Activated CD8-positive, alpha-beta memory T cell treated with anti-CD3 and anti-CD28 coated beads for 36 hours (primary cell): Measurements from ENCODE around the gene UMODL1. TPM values are rescaled to one million over a fixed set of nuclear protein-coding genes. Genes with fewer than 3 reads are reported as not detected.

Experiments used
- CTCF ChIA-PET: fragments of 350-600 bp; sonication (Branson Sonifier 250); formaldehyde crosslinking; loops from one replicate; lab custom pipeline; 2021; ENCODE audit warnings: antibody characterized with exemption; lab: Charles Lee
- POLR2A ChIA-PET: fragments of 350-600 bp; sonication (Branson Sonifier 250); formaldehyde crosslinking; loops from one replicate; lab custom pipeline; 2021; ENCODE audit warnings: antibody characterized with exemption; lab: Charles Lee
- total RNA-seq, 2 experiments: library from RNA; stranded (reverse); gene quantifications; one replicate each; pipeline ENCODE4 v1.2.3, GENCODE V29; 2021

Gene UMODL1, protein sequence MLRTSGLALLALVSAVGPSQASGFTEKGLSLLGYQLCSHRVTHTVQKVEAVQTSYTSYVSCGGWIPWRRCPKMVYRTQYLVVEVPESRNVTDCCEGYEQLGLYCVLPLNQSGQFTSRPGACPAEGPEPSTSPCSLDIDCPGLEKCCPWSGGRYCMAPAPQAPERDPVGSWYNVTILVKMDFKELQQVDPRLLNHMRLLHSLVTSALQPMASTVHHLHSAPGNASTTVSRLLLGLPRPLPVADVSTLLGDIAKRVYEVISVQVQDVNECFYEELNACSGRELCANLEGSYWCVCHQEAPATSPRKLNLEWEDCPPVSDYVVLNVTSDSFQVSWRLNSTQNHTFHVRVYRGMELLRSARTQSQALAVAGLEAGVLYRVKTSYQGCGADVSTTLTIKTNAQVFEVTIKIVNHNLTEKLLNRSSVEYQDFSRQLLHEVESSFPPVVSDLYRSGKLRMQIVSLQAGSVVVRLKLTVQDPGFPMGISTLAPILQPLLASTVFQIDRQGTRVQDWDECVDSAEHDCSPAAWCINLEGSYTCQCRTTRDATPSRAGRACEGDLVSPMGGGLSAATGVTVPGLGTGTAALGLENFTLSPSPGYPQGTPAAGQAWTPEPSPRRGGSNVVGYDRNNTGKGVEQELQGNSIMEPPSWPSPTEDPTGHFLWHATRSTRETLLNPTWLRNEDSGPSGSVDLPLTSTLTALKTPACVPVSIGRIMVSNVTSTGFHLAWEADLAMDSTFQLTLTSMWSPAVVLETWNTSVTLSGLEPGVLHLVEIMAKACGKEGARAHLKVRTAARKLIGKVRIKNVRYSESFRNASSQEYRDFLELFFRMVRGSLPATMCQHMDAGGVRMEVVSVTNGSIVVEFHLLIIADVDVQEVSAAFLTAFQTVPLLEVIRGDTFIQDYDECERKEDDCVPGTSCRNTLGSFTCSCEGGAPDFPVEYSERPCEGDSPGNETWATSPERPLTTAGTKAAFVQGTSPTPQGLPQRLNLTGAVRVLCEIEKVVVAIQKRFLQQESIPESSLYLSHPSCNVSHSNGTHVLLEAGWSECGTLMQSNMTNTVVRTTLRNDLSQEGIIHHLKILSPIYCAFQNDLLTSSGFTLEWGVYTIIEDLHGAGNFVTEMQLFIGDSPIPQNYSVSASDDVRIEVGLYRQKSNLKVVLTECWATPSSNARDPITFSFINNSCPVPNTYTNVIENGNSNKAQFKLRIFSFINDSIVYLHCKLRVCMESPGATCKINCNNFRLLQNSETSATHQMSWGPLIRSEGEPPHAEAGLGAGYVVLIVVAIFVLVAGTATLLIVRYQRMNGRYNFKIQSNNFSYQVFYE
- total RNA-seq = not detected

DNA sequence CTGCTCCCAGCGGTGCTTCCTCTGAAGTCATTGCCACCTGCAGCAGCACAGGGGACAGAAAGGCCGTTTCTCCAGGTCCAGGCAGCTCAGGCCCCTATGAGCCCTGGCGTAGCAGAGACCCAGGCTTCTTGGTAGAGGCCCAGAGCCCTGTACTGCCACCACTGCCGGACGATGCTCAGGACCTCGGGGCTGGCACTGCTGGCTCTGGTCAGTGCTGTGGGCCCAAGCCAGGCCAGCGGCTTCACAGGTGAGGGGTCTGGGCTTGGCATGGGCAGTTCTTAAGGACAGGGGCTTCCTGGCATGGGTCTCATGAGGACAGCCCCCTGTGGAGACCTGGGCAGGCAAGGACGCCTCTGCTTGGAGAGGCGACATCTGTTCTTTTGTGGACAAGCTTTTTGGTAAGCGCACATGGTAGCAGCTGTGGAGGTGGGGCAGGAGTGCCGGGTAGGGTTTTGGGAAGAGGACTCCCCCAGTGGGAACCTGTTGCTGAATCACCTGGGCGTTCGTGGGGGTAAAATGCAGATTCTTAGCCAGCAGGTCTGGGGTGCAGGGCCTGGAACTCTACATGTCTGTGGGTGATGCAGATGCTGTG is at the start of gene UMODL1:
Gene UMODL1 (plus strand): TSS at position 172 of the 592 bp plus-strand sequence. CDS start 0 bp downstream, at position 172.
- CTCF ChIA-PET = no interaction called here
- POLR2A ChIA-PET = no interaction called here

DNA sequence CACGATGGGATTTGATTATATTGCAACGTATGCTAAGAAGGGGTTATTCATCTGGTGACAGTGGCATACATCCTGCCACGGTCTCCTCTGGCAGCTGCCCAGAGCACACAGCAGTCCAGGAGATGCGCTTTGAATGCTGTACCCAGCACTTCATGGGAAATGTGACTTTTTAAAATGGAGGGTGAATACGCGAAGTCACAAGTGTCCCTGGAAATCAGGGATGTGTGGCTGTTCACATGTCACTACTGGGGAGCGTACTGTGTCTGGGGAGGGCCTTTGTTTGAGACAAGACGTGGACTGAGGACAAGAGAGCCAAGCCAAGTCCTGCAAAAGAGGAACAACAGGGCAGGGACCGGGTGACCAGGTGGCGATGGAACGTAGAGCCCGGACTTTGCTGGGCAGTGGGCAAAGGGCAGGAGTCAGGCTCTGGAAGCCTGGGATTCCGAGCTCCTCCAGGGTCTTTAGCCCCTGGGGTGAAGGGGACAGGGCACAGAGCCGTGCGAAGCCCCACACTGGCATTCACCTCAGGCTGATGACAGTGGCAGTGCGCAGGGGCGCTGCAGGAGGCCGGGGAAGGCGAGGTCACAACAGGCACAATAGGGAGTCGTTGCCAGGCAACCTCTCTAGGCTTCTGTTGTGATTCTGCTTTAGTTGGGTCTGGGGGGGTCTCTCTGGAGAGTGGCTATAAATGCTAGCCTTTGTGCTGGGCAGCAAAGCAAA is 49.6 kb upstream of the UMODL1 start:
- POLR2A ChIA-PET = no interaction called here
- CTCF ChIA-PET = no interaction called here

DNA sequence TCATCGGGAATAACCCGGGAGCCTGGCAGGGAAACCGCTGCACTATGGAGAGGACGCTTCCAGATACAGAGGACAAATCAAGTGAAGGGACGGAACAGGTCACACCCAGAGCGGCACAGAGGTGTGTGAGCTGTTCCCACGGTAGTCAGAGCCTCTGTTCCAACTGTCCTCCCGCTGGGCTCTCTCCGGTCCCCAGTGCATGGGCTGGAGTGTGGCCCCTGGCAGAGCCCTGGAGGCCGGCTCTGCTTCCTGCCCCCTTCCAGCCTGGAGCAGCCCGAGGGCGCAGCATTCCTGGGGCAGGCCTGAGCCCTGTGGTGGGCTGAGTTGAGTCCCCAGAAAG is 49.1 kb upstream of the UMODL1 start:
- POLR2A ChIA-PET = no interaction called here
- CTCF ChIA-PET = no interaction called here

DNA sequence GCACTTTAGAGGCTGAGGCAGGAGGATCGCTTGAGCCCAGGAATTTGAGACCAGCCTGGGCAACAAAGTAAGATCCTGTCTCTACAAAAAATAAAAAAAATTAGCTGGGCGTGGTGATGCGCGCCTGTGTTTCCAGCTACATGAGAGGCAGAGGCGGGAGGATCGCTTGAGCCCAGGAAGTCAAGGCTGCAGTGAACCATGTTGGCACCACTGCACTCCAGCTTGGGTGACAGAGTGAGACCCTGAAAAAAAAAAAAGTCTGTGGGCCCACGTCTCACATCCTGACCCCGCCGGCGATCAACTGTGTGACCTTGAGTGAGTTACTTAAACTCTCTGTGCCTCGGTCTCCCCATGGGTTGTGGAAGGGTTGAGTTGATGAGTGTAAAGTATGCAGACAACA is 48.2 kb upstream of the UMODL1 start:
- ChIA-PET CTCF (no interaction called here), POLR2A (no interaction called here)

DNA sequence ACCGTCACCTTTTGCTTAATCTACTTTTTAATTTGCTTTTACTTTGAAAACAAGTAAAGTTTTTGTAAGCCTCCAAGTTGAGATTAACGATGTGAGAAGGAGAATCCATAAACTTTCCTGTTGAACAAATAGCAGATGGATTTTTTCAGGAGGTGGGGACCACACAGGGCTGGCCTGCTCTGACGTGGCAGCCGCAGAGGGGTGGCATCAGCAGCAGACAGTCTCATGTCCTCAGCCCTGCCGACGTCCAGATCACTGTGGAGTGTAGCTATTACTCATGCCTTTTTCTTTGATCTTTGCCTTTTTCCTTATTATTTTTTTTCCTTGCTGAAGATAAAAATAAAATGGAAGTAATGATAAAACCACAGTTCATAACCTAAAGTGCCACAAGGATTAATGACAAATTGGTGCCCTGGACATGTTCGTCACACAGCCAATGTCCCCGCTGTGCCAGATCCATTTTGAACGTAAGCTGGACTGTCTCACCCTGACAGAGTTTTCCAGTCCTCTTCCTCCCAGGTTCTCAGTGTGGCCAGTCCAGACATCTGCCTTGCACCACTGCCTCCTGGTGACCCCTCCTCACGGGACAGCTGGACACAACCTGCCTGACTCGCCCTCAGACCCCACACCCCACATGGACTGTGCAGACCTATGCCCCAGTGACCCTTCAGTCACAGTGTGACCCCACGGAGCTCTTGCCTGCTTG is 45.6 kb upstream of the UMODL1 start:
- CTCF ChIA-PET = no interaction called here
- POLR2A ChIA-PET = no interaction called here

DNA sequence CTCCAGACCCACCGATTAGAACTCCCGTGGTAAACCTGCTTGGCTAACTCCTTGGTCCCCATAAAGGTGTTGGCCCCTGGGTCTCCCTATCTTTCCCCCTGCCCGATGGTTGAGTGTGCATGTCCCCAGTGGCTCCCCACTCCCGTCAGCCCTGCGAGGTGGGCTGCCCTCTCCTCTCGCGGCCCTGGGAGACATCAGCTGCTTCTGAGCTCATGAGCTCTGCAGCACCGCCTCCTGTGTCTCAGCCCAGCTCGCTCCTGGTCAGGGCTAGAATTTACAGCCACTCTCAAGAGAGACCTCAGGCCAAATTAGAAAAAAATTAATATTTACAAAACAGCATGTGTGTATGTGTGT is 45.1 kb upstream of the UMODL1 start:
- POLR2A ChIA-PET = no interaction called here
- CTCF ChIA-PET = no interaction called here

DNA sequence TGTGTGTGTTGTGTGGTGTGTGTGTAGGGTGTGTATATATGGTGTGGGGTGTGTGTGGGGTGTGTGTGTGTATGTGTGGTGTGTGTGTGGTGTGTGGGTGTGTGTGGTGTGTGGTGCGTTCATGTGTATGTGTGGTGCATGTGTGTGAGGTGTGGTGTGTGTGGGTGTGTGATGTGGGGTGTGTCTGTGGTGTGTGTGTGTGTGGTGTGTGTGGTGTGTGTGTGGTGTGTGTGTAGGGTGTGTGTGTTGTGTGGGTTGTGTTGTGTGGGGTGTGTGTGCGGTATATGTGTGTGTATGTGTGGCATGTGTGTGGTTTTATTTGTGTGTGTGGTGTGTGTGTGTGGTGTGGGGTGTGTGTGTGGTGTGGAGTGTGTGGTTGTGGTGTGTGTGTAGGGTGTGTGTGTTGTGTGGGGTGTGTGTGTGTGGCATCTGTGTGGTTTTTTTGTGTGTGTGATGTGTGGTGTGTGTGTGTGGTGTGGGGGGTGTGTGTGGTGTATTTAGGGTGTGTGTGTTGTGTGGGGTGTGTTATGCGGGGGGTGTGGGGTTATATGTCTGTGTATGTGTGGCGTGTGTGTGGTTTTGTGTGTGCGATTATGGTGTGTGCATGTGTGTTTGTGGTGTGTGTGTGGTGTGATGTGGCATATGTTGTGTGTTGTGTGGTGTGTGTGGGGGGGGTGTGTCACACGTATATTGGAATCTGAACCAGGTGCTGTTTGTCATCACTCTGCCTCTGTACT is 43.9 kb upstream of the UMODL1 start:
- ChIA-PET POLR2A (no interaction called here), CTCF (no interaction called here)

DNA sequence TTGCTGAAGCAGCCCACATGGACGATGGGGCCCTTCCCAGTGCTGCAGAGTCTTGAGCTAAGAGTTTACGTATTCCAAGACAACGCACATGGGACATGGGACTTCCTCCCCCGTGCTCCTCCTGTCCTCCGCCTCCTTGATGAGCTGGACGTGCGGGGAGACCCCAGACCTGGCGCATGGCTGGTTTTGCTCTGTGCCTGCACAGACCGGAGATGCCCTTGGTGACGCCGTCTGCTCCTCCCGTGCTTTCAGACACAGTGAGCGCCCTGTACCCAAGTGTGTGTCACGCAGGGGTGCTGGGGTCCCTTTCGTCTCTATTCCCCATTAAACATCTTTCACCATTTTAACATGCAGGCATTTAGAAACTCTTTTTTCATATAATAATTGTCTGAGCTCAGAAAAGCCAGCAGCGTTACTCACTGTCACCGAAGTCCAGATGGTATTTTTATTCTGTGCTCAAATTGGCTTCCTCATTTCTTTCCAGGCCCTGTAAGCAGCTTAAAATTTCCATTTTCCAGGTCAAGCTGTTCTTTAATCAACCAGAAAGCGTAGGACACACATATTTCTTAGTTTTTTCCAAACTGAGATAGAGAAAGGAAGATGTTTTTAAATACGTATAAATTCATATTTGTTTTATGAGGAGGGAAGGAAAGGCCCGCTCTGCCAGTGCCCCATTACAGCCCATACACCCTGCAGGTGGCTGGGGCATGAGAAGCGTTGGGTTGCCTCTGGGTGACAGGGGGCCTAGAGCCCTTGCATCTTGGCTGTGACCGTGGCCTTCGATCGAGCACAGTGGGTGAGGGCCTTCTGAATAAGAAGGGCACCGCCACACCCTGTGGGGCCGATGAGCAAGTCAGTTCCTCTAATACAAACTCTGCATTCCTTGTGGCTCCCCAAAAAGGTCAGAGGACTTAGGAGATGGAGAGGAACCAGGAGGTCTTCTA is 43.0 kb upstream of the UMODL1 start:
- CTCF ChIA-PET = interaction anchor here (0.6 kb wide), 1 partner anchor 20 kb away, joined by 3 read pairs; no protein-coding TSS in a partner anchor
- POLR2A ChIA-PET = no interaction called here

DNA sequence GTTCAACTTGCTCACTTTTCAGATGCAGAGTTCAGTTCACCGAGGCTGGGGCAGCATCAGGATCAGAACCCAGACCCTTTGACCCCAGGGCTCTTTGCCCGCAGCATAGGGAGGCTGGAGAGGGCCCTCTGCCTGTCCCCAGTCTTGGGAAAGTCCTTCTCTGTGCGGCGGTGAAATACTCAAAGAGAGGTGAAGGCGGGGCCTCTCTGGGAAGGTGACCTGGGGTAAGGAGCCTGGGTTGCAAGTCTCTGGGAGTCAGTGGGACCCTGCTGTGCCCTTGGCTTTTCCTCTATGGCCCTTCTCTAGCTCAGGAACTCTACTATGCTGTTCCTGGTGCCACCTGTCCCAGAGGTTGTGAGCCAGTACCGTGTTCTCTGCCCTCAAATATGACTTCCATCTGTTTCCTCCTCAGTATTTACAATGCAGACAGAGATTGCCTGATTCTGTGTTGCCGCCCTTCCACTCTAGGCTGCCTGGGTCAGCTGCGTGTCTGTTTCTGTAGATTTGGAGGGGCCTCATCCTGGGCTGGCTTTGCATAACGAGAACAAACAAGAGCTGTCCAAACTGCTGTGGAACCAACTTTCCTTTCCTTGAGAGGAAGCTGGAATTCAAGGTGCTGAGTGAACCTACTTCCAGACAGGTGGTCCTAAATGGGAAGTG is 42.2 kb upstream of the UMODL1 start:
- ChIA-PET POLR2A (no interaction called here), CTCF (interaction anchor here (0.6 kb wide), 1 partner anchor 21 kb away, joined by 3 read pairs; no protein-coding TSS in a partner anchor)

DNA sequence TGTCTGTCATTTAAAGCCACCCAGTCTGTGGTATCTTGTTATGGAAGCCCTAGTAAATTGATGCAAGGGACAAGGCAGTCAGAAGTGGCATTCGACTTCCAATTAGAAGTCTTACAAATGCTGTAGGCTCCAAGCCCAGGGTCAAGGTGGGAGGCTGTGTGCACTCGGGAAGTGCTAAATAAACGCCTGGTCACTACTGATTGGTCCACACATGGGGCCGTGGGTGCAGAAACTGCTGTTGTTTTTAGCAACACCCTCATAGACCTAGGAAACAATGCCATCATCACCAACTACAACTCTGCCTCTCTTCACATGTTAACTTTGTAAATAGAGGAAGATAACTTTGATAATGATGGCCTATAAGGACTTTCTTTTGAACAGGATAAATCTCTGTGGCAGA is 40.8 kb upstream of the UMODL1 start:
- ChIA-PET POLR2A (no interaction called here), CTCF (no interaction called here)

DNA sequence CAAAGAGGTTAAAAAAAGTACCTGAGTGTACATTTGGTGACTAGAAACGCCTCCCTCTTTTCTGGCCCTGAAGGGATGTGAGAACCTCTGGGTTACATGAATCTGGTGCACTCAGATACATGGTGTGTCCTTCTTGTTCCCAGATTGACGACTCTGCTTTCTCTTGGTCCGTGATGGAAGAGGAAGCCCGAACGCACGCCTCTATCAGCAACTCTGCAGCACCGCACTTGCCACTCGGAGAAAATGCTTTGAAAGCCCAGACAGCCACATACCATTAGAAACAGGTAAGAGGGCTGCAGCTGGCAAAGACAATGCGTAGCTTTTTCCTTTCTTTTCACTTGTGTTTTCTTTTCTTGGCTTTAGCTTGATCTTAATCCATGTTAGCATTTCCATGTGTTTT is 39.9 kb upstream of the UMODL1 start:
- POLR2A ChIA-PET = no interaction called here
- CTCF ChIA-PET = no interaction called here

DNA sequence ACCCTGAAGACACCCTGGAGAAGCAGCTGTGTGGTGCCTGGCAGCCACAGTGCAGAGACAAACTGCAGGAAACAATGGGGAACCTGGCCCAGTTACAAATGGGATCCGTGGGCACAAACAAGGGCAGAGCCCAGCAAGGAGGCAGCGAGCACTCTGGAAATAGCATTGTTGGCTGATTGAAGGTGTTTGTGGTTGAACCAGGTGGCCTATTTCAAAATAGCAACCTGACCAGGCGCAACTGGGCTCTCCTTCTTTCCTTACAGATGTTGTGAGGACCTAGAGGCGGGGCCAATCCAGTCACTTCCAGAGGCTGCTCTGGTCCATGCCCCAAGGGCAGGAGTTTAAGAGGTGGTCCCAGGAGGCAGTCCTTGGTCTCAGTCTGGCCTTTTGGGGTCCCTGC is 39.3 kb upstream of the UMODL1 start:
- ChIA-PET POLR2A (no interaction called here), CTCF (no interaction called here)

DNA sequence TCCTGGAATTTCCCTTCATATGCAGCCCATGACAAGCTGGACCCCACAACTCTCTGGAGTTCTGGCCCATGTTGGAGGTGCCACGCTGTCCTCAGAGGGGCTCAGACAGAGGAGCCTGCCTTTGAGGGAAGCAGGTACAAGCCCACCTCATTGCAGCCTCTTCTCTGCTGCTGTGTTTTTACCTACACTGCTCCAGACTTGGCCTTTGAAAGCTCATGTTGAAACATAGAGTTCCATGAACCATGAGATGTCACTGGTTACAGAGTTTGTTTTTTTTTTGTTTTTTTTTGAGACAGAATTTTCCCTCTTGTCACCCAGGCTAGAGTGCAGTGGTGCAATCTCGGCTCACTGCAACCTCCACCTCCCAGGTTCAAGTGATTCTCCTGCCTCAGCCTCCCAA is 38.9 kb upstream of the UMODL1 start:
- CTCF ChIA-PET = no interaction called here
- POLR2A ChIA-PET = no interaction called here

DNA sequence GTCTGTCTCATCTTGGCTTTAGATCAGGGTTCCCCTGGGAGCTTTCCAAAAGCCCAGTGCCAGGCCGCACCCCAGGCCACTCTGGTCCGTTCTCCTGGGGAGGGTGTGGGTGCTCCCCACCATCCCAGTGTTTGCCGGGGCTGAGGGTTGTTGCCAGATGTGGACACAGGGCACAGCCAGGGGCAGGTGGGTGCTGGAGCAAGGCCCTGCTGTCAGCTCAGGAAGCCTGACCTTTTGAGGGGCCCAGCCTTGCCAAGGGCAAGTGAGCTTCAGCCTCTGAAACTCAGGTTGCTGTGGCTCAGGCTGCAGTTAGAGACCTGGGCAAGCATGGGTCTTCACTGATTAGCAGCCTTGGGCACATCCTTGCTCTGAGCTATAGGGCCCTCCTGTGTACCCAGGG is 38.1 kb upstream of the UMODL1 start:
- ChIA-PET POLR2A (no interaction called here), CTCF (no interaction called here)

DNA sequence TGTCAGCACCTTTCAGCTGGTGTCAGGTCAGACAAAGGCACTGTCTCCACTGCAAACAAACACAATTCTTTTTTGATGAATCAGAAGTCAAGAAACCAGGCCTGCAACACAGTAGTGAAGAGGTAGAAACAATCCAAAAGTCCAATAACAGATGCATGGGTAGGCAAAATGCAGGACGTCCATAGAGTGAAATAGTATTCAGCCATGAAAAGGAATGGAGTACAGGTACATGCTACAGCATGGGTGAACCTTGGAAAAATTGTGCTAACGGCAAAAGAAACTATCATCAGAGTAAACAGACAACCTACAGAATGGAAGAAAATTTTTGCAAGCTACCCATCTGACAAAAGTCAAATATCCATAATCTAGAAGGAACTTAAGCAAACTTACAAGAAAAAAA is 34.8 kb upstream of the UMODL1 start:
- POLR2A ChIA-PET = no interaction called here
- CTCF ChIA-PET = no interaction called here

DNA sequence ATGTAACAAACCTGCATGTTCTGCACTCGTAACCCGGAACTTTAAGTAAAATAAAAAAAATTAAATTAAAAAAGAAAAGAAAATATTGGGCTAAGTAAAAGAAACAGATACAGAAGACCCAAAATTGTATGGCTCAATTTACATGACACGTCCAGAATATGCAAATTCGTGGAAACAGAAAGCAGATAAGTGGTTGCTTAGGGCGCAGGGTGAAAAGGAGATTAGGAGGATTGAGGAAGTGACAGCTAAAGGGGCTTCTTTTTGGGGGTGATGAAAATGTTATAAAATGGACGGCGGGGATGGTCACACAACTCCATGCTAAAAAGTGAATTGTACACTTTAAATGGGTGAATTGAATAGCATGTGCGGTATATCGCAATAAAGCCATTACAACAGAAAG is 33.6 kb upstream of the UMODL1 start:
- ChIA-PET POLR2A (no interaction called here), CTCF (no interaction called here)
